ENCODE measurements around the gene RNF208. TPM values are rescaled to one million over a fixed set of nuclear protein-coding genes. Genes with fewer than 3 reads are reported as not detected.

The RNF208 gene
- total and polyA plus RNA-seq, 2 of the 4 experiments (the other 2 are of a cell fraction), result 1.2 TPM; not detected in 1

DNA sequence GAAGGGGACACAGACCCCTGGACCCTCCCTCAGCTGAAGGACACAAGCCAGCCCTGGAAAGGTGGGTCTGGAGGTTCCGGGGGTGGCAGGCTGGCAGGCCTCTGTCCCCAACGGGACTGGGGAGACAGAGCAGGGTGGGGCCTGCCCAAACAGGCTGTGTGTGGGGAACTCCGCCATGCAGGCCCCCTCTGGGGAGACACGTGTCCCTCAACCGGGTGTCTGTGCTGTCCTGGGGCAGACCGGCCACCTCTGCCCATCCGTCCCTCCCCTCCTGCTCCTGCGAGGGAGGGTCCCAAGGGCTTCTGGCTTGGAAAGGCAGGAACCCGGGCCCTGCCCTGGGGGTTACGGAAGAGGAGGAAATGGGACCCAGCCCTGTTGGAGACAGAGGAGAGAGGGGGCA is 10.1 kb upstream of the RNF208 start:
- Histone ChIP-seq H4K20me1 (ENCODE audit: insufficient read depth, low read length) (peaks cover 3% of the 10 kb centered on the region; the same call in 1 of the 2 replicates), H3K9ac (ENCODE audit: low read depth, low read length) (no peak overlapping the region), H4K5ac (ENCODE audit: low read depth, low read length) (no peak overlapping the region), H3K4me3 (ENCODE audit: insufficient read depth, low read depth, low read length) (no peak overlapping the region), H2BK120ac (ENCODE audit: low read depth, low read length) (no peak overlapping the region), H3K9me3 (ENCODE audit: control insufficient read depth, insufficient read depth, low read length) (no peaks in the 10 kb centered on the region), H3K18ac (ENCODE audit: low read depth, low read length) (no peak overlapping the region), H2AFZ (replicated peaks; ENCODE audit: low read length, poor library complexity) (no peak overlapping the region), H3K27ac (ENCODE audit: insufficient read depth, low read length) (no peak overlapping the region), H4K91ac (ENCODE audit: insufficient read depth, low read depth, low read length) (no peak overlapping the region), H3K23ac (ENCODE audit: low read depth, low read length) (no peak overlapping the region), H3K9me1 (ENCODE audit: insufficient read depth, low read length) (no peaks in the 10 kb centered on the region), H2AK5ac (ENCODE audit: low read depth, low read length) (no peak overlapping the region), H3K27me3 (ENCODE audit: control insufficient read depth, insufficient read depth, low read length) (peaks cover 1% of the 10 kb centered on the region; the same call in 1 of the 2 replicates), H3K4me2 (ENCODE audit: low read depth, low read length) (no peak overlapping the region), H2BK5ac (ENCODE audit: low read depth, low read length, poor library complexity, severe bottlenecking) (no peak overlapping the region), H3K4me1 (ENCODE audit: control insufficient read depth, insufficient read depth, low read length) (peaks cover 4% of the 10 kb centered on the region; the same call in 1 of the 2 replicates), H3K14ac (replicated peaks; ENCODE audit: low read depth, low read length) (no peak overlapping the region), H3K36me3 (ENCODE audit: control insufficient read depth, insufficient read depth, low read length) (no peaks in the 10 kb centered on the region), H2BK20ac (ENCODE audit: low read depth, low read length) (no peak overlapping the region), H3K56ac (ENCODE audit: extremely low read depth, insufficient read depth, low read length) (no peak overlapping the region), H3K79me1 (ENCODE audit: low read depth in 1 of 2, low read length in 2 of 2) (peaks cover 0 to 6% of the 10 kb centered on the region in 2 experiments; a peak in 2 of 4 replicates), H2AK9ac (replicated peaks; ENCODE audit: low read depth, low read length, poor library complexity) (no peak overlapping the region), H4K8ac (ENCODE audit: low read depth in 2 of 2, low read length in 2 of 2) (no peak overlapping the region), H2BK15ac (ENCODE audit: low read depth, low read length) (no peak overlapping the region), H3K4ac (ENCODE audit: low read depth, low read length) (no peak overlapping the region)
- ChIA-PET CTCF (no interaction called here), POLR2A (ENCODE audit: unreplicated experiment) (no interaction called here)
- dilution Hi-C loops (cut with HindIII; ENCODE audit: low sequenced_read_pairs, unreplicated experiment), result no loop called here
- in situ Hi-C loops (cut with MboI; ENCODE audit: low sequenced_read_pairs), result no loop called here
- ATAC-seq (ENCODE audit: low read depth) (no peak), DNase-seq (no peak)
- TF ChIP-seq MXI1 (IDR thresholded peaks at IDR 0.05; ENCODE audit: borderline replicate concordance, low read depth, low read length) (no peak), RAD21 (IDR thresholded peaks at IDR 0.05; ENCODE audit: low read length) (no peak), MAZ (IDR thresholded peaks at IDR 0.05; ENCODE audit: borderline replicate concordance, low read depth, low read length) (no peak)
- intact Hi-C loops (cut with micrococcal nuclease), result no loop called here
- no TSS peak for BruUV-seq (replicated peaks)
- WGBS, 2 experiments (ENCODE audit: extremely low coverage in 2 of 2, insufficient read length in 1 of 2), result 86% methylated on average over 2 of the region's 10 CpGs; no CpG with 5 or more reads in 1 of the 2 experiments
